ENCODE results near the gene CCL4L2. TPM values are rescaled to one million over a fixed set of nuclear protein-coding genes. Genes with fewer than 3 reads are reported as not detected.
"Not testable (repeated sequence)": the region's sequence is repeated elsewhere in the genome, so short reads cannot be mapped to it uniquely, and the experiment has no call there.

Gene CCL4L2
- total and polyA plus RNA-seq, 12 donors, result 0.12 to 17.1 (median 0.85) TPM; not detected in 7

DNA sequence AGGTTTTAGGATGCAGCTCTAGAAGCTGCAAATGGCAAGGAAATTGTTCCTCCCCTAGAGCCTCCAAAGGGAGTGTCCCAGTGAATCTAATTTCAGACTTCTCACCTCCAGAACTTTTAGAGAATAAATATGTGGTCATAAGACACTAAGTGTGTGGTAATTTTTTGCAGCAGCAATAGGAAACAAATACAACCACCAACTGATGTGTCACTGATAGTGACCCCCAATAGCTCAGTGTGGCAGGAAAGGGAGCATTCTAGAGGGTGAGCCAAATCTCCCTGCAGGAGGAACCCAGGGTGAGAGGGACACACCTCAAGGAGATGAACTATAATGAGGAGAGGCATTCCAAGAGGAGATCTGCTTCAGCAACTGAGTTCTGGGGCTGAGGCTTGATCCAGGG, 4.1 kb downstream of the CCL4L2 start:
- DNase-seq, result no peak
- Histone ChIP-seq H3K4me1 (peaks cover 0 to 15% (median 0%) of the 10 kb centered on the region in 9 donors), H3K9me3 (peaks cover 0 to 16% (median 0%) of the 10 kb centered on the region in 11 donors), H3K36me3 (no peaks in the 10 kb centered on the region), H3K27ac (no peak overlapping the region), H3K4me3 (no peak overlapping the region), H3K27me3 (peaks cover 0 to 62% (median 0%) of the 10 kb centered on the region in 7 donors)
- TF ChIP-seq, protein P1, sequence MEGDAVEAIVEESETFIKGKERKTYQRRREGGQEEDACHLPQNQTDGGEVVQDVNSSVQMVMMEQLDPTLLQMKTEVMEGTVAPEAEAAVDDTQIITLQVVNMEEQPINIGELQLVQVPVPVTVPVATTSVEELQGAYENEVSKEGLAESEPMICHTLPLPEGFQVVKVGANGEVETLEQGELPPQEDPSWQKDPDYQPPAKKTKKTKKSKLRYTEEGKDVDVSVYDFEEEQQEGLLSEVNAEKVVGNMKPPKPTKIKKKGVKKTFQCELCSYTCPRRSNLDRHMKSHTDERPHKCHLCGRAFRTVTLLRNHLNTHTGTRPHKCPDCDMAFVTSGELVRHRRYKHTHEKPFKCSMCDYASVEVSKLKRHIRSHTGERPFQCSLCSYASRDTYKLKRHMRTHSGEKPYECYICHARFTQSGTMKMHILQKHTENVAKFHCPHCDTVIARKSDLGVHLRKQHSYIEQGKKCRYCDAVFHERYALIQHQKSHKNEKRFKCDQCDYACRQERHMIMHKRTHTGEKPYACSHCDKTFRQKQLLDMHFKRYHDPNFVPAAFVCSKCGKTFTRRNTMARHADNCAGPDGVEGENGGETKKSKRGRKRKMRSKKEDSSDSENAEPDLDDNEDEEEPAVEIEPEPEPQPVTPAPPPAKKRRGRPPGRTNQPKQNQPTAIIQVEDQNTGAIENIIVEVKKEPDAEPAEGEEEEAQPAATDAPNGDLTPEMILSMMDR (IDR thresholded peaks at IDR 0.05), result no peak
- intact Hi-C loops (cut with DNase I), result no loop called here
- no peak for ATAC-seq

DNA sequence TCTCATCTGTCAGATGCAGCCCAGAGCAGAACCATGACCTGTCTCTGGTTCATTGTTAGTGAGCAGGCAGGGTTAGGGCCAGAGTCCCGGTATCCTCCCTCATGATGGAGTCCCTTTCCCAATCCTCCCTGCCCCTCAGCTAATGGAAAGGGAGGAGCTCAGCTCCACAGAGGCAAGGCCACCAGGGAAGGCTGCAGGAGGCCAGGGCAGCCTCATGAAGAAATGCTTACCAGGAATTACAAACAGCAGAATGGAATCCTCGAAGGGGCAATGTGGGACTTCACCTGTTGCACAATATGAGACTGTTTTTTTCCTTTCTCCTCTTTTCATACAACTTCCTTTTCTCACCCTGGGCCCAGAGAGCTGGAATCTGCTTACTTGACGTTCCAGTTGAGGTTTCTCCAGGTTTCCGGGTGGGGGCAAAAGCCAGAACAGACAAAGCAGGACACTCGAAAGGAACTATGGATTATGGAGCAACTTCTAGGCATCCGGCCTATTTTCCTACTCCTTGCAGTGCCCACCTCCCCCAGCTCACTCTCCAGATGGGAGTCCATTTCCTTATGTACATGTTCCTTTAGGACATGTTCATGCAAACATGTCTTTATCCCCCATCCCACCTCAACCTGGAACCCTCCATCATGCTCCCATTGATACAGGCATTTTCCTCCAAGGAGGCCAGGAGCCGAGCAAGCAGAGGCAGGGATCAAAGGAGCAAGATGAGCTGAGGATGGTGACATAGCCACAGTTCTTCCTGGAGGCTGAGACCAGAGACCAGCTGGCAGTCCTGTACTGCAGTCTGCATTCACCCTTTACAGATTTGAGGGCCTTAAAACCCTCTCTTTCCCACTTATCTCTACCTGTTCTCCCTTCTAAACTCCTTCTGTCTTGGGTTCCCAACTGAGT, 4.8 kb downstream of the CCL4L2 start:
- Histone ChIP-seq H3K27me3 (peaks cover 0 to 57% (median 0%) of the 10 kb centered on the region in 7 donors), H3K9me3 (peaks cover 0 to 16% (median 0%) of the 10 kb centered on the region in 11 donors)
- H3K4me3 ChIP-seq; DNase-seq; H3K36me3 ChIP-seq; ATAC-seq; H3K4me1 ChIP-seq; H3K27ac ChIP-seq; intact Hi-C loops (cut with DNase I): not testable (repeated sequence)
- WGBS, 2 donors, result 68 to 88% methylated on average over 7 of the region's 7 CpGs

DNA sequence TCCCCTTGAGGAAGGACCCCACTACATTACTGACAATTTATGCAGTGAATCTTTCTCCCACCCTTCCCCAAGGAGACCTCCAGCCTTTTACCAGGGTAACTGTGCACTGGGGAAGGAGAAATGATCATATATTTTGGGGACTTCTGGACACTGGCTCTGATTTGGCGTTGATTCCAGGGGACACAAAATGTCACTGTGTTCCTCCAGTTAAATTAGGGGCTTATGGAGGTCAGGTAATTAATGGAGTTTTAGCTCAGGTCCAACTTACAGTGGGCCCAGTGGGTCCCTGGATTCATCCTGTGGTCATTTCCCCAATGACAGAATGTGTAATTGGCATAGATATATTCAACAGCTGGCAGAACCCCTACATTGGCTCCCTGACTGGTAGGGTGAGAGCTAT, 8.7 kb downstream of the CCL4L2 start:
- ATAC-seq; H3K27ac ChIP-seq; H3K4me3 ChIP-seq; intact Hi-C loops (cut with DNase I); H3K36me3 ChIP-seq; DNase-seq: not testable (repeated sequence)
- peaks cover 0 to 13% (median 0%) of the 10 kb centered on the region in 9 donors for H3K4me1 ChIP-seq
- 96 to 100% methylated on average over 1 of the region's 1 CpG for WGBS, 2 donors
- peaks cover 0 to 26% (median 0%) of the 10 kb centered on the region in 7 donors for H3K27me3 ChIP-seq
- H3K9me3 ChIP-seq, result peaks cover 0 to 16% (median 0%) of the 10 kb centered on the region in 11 donors

DNA sequence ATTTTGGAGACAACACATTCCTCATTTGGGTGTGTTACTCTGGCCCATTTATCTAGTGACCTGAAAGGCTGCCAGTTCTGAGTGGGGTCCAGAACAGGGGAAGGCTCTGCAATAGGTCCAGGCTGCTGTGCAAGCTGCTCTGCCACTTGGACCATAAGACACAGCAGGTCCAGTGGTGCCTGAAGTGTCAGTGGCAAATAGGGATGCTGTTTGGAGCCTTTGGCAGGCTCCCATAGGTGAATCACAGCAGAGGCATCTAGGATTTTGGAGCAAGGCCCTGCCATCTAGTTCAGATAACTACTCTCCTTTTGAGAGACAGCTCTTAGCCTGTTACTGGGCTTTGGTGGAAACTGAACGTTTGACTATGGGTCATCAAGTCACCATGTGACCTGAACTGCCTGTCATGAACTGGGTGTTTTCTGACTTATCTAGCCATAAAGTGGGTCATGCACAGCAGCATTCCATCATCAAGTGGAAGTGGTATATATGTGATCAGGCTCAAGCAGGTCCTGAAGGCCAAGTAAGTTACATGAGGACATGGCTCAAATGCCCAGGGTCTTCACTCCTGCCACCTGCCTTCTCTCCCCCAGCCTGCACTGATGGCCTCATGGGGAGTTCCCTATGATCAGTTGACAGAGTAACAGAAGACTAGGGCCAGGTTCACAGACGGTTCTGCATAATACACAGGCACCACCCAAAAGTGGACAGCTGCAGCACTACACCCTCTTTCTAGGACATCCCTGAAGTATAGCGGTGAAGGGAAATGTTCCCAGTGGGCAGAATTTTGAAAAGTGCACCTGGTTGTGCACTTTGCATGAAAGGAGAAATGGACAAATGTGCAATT, 10.1 kb downstream of the CCL4L2 start:
- DNase-seq, result peak in 1 of 2 donors; percentile 20
- Histone ChIP-seq H3K27ac (peak overlapping the region in 1 of 10 donors; percentile 47), H3K9me3 (peaks cover 0 to 19% (median 0%) of the 10 kb centered on the region in 11 donors), H3K4me1 (peaks cover 0 to 13% (median 0%) of the 10 kb centered on the region in 9 donors), H3K27me3 (peaks cover 0 to 14% (median 0%) of the 10 kb centered on the region in 7 donors)
- H3K4me3 ChIP-seq; H3K36me3 ChIP-seq; ATAC-seq; intact Hi-C loops (cut with DNase I): not testable (repeated sequence)
- WGBS, 2 donors, result 59 to 62% methylated on average over 3 of the region's 3 CpGs

DNA sequence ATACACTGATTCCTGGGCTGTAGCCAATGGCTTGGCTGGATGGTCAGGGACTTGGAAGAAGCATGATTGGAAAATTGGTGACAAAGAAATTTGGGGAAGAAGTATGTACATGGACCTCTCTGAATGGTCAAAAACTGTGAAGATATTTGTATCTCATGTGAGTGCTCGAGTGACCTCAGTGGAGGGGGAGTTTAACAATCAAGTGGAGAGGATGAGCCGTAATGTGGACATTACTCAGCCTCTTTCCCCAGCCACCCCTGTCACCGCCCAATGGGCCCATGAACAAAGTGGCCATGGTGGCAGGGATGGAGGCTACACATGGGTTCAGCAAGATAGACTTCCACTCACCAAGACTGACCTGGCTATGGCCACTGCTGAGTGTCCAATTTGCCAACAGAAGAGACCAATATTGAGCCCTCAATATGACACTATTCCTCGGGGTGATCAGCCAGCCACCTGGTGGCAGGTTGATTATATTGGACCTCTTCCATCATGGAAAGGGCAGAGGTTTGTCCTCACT, 10.8 kb downstream of the CCL4L2 start:
- intact Hi-C loops (cut with DNase I), result not testable (repeated sequence)

DNA sequence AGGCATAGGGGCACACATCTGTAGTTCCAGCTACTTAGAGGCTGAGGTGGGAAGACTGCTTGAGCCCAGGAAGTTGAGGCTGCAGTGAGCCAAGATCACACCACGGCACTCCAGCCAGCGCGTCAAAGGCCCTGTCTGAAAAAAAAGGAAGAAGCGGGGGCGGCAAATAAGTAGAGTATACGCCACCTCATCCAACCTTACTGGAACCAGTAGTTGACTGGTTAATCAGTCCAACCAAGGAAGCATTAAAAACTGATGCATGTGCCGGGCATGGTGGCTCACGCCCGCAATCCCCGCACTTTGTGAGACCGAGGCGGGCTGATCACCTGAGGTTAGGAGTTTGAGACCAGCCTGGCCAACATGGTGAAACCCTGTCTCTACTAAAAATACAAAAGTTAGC, 12.1 kb downstream of the CCL4L2 start:
- intact Hi-C loops (cut with DNase I); DNase-seq; H3K4me3 ChIP-seq; H3K36me3 ChIP-seq; ATAC-seq; H3K27me3 ChIP-seq; H3K27ac ChIP-seq: not testable (repeated sequence)
- Histone ChIP-seq H3K9me3 (peaks cover 0 to 17% (median 0%) of the 10 kb centered on the region in 11 donors), H3K4me1 (peaks cover 0 to 13% (median 0%) of the 10 kb centered on the region in 9 donors)
- WGBS, 2 donors, result 87 to 94% methylated on average over 11 to 12 of the region's 12 CpGs

More for the DNA sequence above, 10.8 kb downstream of the CCL4L2 start:
- not testable (repeated sequence) for H3K36me3 ChIP-seq, H3K4me3 ChIP-seq, DNase-seq, ATAC-seq, H3K27ac ChIP-seq
- Histone ChIP-seq H3K27me3 (peaks cover 0 to 13% (median 0%) of the 10 kb centered on the region in 7 donors), H3K9me3 (peaks cover 0 to 19% (median 0%) of the 10 kb centered on the region in 11 donors), H3K4me1 (peaks cover 0 to 13% (median 0%) of the 10 kb centered on the region in 9 donors)
- 75 to 81% methylated on average over 4 of the region's 4 CpGs for WGBS, 2 donors

All from heart right ventricle (tissue), 16 donors.